Colonic mucosa (tissue), 4 donors: ENCODE results near the gene TMEM131. TPM values are rescaled to one million over a fixed set of nuclear protein-coding genes. Genes with fewer than 3 reads are reported as not detected.

Source experiments
- DNase-seq: peaks from one replicate; pipeline ENCODE4 v3.0.0-alpha.2; 2020
- H3K27ac ChIP-seq: fragments of 200-600 bp; one replicate; pipeline ENCODE4 v1.8.0; 2021
- H3K27me3 ChIP-seq: fragments of 200-600 bp; one replicate; pipeline ENCODE4 v1.8.0; 2021
- H3K36me3 ChIP-seq: fragments of 200-600 bp; one replicate; pipeline ENCODE4 v1.8.0; 2021
- H3K4me1 ChIP-seq: fragments of 200-600 bp; one replicate; pipeline ENCODE4 v1.8.0; 2021; ENCODE audit warnings: mild to moderate bottlenecking
- H3K4me3 ChIP-seq: fragments of 200-600 bp; one replicate; pipeline ENCODE4 v1.8.0; 2021
- H3K9ac ChIP-seq, 2 donors: one replicate each; pipeline ENCODE4 v1.7.0; 2013; ENCODE audit warnings: control low read depth in 2 of 2, low read depth in 2 of 2, low read length in 2 of 2
- H3K9me3 ChIP-seq: fragments of 200-600 bp; one replicate; pipeline ENCODE4 v1.8.0; 2021
- intact Hi-C: fragments of 100-400 bp; cut with DNase I; formaldehyde crosslinking; loops from one replicate; pipeline ENCODE4 v1.14.1; 2022
- total RNA-seq, 2 donors: library from RNA; stranded (reverse); fragmentation: NEBNext Ultra II Directional in 1 of 2; extraction: Animal tissue kit (Norgen Biotek cat#: 25700) in 1 of 2; gene quantifications; one replicate each; pipeline ENCODE4 v1.2.1, GENCODE V29; 2021
- TF ChIP-seq, protein P1 (sequence below): fragments of 200-600 bp; IDR thresholded peaks from one replicate; pipeline ENCODE4 v1.8.0; 2022; ENCODE audit warnings: antibody characterized with exemption, mild to moderate bottlenecking
- donor health status: healthy.
- donor health status: DM: no; HTN: no; CAD: no.
- donor health status: DM: no; HTN: no; CAD: no.

Gene TMEM131
- total RNA-seq, 2 donors from 2014 or later: 52.4 to 60.8 TPM

DNA sequence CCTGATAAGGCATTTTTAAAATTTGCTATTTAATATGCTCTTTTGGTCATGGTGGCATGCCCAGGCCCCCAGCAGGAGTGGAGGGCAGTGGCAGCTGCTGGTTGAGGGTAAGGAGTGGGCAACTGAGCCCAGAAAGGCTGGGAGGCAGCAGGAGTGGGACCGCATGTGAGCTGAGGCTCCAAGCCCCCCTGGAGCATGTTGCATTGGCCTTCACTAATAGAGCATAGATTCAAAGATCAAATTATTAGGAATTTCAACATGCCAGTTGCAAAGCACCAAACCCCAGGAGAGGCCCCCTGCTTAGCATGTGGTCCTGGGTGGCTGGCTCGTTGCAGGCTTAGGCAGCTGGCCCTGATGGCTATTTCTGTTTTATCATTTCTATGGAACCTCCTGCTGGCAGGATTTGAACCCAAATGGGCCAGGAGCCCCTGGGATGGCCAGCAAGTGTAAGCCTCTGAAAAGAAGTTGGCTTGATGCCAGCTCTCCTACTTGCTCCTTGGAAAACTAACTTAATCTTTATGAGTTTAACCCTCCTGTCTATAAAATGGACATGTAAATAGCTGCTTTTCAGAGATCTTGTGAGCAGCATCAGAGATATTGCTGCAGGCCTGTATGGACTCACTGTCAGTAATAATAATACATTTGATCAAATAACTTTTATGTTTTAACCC is 42.1 kb upstream of the TMEM131 start:
- Histone ChIP-seq H3K27ac (no peak overlapping the region), H3K27me3 (no peaks in the 10 kb centered on the region), H3K4me3 (no peak overlapping the region), H3K9me3 (no peaks in the 10 kb centered on the region), H3K4me1 (no peaks in the 10 kb centered on the region), H3K9ac (peak overlapping the region in 1 of 2 donors; percentile 26), H3K36me3 (no peaks in the 10 kb centered on the region)
- intact Hi-C loops: no loop called here
- TF ChIP-seq, protein P1, sequence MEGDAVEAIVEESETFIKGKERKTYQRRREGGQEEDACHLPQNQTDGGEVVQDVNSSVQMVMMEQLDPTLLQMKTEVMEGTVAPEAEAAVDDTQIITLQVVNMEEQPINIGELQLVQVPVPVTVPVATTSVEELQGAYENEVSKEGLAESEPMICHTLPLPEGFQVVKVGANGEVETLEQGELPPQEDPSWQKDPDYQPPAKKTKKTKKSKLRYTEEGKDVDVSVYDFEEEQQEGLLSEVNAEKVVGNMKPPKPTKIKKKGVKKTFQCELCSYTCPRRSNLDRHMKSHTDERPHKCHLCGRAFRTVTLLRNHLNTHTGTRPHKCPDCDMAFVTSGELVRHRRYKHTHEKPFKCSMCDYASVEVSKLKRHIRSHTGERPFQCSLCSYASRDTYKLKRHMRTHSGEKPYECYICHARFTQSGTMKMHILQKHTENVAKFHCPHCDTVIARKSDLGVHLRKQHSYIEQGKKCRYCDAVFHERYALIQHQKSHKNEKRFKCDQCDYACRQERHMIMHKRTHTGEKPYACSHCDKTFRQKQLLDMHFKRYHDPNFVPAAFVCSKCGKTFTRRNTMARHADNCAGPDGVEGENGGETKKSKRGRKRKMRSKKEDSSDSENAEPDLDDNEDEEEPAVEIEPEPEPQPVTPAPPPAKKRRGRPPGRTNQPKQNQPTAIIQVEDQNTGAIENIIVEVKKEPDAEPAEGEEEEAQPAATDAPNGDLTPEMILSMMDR: no peak
- DNase-seq: peak; percentile 12

DNA sequence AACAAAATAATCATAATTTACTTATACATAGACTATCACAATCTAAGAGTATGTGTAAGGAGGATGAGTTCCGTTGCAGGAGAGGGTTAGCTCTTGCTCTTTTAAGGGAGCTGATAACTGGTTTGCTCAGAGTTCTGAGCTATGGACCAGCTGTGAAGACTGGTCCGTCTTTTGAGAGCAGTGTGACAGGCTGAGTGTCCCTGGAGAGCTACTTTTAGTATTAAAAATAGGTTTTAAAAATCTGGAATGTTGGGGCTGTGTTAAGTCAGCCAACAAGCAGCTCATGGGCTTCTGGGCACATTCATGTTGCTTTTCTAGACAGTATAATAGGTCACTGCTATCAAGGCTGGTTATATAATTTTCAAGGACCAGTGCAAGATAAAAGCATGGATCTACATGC is 41.5 kb upstream of the TMEM131 start:
- Histone ChIP-seq H3K4me3 (no peak overlapping the region), H3K9ac (peak overlapping the region in 1 of 2 donors; percentile 26), H3K36me3 (no peaks in the 10 kb centered on the region), H3K27me3 (no peaks in the 10 kb centered on the region), H3K9me3 (no peaks in the 10 kb centered on the region), H3K4me1 (no peaks in the 10 kb centered on the region), H3K27ac (no peak overlapping the region)
- intact Hi-C loops: no loop called here
- no peak for DNase-seq
- TF ChIP-seq, protein P1: no peak

DNA sequence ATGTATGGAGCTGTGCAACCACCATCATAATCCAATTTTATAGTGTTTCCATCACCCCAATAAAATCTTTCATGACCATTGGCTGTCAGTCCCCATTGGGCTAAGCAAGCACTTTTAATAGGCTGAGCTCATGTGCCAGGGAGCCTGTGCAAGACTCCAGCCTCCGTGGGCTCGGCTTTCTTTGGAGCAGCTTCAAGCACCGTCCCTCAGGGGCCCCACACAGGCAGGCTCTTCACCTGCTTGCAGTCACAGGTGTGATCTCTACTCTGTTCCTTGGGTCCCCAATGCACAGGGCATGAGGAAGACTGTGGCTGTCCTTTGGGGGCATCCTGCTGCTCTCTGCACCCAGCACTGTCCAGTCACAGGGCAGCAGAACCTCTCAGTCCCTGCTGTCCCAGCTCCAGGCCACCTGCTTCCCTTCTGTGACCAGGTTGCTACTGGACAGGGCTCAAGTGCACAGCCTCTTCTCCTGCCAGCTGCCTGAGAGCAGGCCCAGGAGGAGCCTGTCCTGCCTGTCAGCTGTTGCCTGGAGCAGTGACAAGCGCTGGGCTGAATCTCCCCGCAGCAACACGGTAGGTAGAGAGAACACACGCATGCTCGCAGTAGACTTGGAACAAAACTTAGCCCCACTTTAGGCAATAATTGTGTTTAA is 40.7 kb upstream of the TMEM131 start:
- DNase-seq: no peak
- TF ChIP-seq, protein P1: no peak
- Histone ChIP-seq H3K9ac (peak overlapping the region in 1 of 2 donors; percentile 51), H3K36me3 (no peaks in the 10 kb centered on the region), H3K27ac (no peak overlapping the region), H3K4me1 (no peaks in the 10 kb centered on the region), H3K27me3 (no peaks in the 10 kb centered on the region), H3K4me3 (no peak overlapping the region), H3K9me3 (no peaks in the 10 kb centered on the region)
- intact Hi-C loops: no loop called here

DNA sequence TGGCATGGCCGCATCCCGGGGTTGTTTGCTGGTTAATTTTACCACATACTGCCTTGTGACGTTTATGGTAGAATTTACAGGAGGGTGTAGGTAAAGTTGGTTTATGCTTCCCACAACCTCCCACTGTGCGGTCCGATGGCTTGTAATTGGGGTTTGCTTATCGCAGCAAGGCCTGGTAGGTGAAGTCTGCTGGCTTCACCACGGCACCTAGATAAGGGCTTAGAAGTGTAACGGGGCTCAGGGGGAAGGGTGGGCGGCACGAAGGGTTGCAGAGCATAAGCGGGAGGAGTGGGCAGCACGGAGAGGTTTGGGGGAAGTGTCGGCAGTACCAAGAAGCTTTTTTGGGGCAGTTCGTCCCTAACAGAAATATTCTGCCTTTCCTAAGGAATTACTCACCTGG is 39.0 kb upstream of the TMEM131 start:
- Histone ChIP-seq H3K9me3 (no peaks in the 10 kb centered on the region), H3K9ac (no peak overlapping the region), H3K4me1 (no peaks in the 10 kb centered on the region), H3K27ac (no peak overlapping the region), H3K27me3 (no peaks in the 10 kb centered on the region), H3K4me3 (no peak overlapping the region), H3K36me3 (no peaks in the 10 kb centered on the region)
- TF ChIP-seq, protein P1: no peak
- no peak for DNase-seq
- intact Hi-C loops: no loop called here

DNA sequence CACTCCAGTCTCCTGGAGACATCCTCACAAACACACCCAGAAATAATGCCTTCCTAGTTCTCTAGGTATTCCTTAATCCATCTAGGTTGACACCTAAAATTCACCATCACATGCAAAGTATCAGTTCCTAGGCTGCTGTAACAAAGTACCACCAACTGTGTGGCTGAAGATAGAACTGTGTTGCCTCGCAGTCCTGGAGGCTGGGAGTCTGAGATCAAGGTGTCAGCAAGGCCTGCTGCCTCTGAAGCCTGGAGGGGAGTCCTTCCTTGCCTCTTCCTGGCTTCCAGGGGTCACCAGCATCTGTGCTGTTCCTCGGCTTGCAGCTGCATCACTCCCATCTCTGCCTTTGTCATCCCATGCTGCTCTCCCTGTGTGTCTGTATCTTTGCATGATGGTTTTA is 36.3 kb upstream of the TMEM131 start:
- intact Hi-C loops: no loop called here
- Histone ChIP-seq H3K9ac (no peak overlapping the region), H3K4me1 (no peaks in the 10 kb centered on the region), H3K4me3 (no peak overlapping the region), H3K27ac (no peak overlapping the region), H3K36me3 (no peaks in the 10 kb centered on the region), H3K9me3 (no peaks in the 10 kb centered on the region), H3K27me3 (no peaks in the 10 kb centered on the region)
- DNase-seq: no peak
- TF ChIP-seq, protein P1: no peak
